AG09319 (cell line): ENCODE data around the gene USP16.

Experiments
- DNase-seq: peaks from one replicate; pipeline ENCODE4 v3.0.0-alpha.2; 2010; ENCODE audit warnings: low read depth; ENCODE audit errors: extremely low read depth
- TF ChIP-seq, protein P1 (sequence below): IDR thresholded peaks from 2 replicates; pipeline ENCODE4 v1.5.1; 2011; ENCODE audit warnings: low read depth, mild to moderate bottlenecking, inconsistent platforms, low read length, moderate library complexity

USP16 gene

DNA sequence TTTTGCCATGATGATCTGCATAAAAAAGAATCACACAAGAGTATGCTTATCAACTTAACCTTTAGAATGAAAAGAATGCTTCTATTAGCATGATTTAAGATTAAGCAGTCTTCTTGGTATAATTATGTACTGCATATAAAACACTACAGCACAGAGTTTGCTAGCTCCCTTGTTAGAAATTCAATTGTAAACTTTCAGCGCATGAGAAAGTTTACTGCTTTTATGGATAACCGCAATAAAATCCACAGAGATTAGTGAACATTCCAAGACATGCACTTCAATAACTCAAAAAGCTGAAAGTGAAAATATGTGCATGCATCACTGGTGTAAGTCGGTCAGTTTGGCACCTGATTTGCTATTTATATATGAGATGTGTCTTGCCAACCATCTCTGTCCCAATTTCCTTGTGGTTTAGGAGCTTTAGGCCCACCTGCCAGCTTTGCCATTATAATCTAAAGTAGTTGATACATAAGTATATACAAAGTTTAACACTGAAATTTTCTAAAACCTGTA, 32.1 kb downstream of the USP16 start:
- TF ChIP-seq, protein P1, sequence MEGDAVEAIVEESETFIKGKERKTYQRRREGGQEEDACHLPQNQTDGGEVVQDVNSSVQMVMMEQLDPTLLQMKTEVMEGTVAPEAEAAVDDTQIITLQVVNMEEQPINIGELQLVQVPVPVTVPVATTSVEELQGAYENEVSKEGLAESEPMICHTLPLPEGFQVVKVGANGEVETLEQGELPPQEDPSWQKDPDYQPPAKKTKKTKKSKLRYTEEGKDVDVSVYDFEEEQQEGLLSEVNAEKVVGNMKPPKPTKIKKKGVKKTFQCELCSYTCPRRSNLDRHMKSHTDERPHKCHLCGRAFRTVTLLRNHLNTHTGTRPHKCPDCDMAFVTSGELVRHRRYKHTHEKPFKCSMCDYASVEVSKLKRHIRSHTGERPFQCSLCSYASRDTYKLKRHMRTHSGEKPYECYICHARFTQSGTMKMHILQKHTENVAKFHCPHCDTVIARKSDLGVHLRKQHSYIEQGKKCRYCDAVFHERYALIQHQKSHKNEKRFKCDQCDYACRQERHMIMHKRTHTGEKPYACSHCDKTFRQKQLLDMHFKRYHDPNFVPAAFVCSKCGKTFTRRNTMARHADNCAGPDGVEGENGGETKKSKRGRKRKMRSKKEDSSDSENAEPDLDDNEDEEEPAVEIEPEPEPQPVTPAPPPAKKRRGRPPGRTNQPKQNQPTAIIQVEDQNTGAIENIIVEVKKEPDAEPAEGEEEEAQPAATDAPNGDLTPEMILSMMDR: no peak
- no peak for DNase-seq

DNA sequence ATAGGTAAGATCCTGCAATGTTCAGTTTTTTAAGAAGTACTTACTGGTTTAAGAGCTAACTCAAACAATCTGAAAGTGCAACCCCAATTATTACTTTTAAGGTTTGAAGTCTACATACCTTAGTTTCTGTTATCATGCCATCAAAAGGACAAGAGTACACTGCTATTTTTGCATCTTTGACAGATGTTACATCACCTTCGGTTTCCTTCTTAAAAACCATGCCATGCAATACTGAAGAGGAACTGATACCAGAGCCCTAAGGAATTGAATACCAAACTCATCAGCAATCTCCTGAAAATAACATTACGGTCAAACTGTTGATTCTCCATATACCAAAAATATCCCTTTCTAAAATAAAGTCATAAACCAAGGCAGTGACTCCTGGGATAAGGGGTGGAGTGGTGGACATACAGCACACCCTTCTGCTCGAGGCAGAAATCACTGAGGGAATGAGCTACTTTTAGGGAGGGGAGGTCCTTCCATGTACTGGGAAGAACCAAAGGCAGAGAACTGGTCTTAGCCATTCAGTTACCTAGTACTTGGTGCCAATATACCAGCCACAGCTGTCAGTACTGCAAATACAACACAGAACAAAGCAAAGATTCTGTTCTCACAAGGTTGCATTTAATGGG, 40.5 kb downstream of the USP16 start:
- no peak for DNase-seq
- TF ChIP-seq, protein P1: no peak

DNA sequence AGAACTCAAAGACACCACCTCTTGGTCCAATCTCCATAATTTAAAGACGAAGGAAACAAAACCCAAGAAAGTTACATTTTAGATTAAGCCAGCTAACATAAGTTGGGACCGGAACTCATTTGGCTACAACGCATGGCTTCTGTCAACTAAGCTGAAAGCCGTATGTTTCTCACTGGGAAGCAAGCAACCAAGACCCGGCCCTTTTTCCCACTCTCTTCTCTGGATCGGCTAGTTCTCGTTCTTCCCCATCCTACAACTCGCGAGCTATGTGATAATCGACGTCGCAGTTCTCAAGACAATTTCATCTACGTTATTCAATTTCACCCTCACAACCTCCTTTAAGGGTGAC, 48.4 kb downstream of the USP16 start:
- no peak for DNase-seq

DNA sequence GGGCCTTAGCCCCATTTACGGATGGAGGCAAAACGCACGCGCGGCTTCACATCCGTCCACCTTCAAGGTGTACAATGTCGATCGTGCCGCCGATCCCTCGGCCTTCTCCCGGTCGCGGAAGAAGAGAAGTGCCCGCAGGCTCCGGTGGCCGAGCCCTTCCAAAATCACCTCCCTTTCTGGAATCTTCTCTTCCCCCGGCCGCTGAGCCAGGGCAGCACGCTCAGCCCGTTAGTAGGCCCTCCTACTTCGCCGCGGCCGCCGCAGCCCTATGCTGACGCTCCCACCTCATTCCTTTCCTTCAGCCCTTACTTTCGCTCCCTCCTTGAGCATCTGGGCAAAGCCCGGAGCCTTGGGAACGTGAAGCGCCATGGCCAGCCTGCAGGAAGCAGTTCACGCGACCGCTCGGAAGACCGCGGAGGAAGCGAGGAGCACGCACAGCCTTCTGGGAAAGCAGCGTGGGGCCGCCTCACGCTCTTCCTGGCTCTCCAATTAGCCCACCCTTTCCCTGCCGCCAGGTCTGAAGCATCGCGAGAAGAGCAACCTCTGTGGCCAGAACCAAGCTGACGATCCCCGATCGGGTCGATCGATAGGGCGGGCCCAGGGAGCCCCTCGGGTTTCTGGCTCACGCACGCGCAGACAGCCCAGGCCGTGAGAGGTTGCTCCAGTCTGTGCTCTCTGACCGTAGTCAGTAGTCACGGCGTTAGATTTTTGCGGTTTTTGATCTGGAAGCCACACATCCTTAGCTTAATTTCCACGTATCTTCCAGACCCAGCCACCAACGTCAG, 48.9 kb downstream of the USP16 start, which contains the start of gene CCT8:
CCT8 (minus strand) TSS at position 427 of the 785 bp plus-strand sequence; CDS start at position 369, 58 bp downstream.
- peak; percentile 99 for DNase-seq
- TF ChIP-seq, protein P1: no peak

More for the DNA sequence above, 48.4 kb downstream of the USP16 start:
- TF ChIP-seq, protein P1: no peak

DNA sequence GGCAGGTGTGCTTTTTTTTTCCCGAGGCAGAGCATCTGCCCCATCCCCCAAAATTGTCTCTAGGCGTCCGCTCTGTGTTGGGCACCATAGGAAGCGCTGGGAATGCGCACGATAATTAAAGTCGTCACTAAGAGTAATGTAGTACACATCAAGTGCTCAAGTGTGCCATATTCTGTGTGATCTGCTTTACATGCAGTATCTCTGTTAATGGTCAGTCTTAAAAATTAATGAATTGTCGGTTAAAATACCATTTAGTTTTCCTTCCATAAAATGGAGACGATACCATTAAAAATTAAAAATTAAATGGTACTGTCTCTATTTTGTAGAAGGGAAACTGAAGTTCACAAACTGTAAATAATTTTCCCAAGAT, 49.5 kb downstream of the USP16 start:
- TF ChIP-seq, protein P1: no peak
- no peak for DNase-seq

DNA sequence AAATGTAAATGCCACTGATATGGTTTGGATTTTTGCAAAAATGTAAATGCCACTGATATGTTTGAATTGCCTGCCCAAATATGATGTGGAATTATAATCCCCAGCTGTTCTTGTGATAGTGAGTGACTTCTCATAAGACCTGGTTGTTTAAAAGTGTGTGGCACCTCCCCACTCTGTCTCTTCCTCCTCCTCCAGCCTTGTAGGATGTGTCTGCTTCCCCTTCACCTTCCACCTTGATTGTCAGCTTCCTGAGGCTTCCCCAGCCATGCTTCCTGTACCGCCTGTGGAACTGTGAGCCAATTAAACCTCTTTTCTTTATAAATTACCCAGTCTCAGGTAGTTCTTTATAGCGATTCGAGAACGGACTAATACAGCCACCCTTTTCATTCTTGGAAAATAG, 50.3 kb downstream of the USP16 start:
- TF ChIP-seq, protein P1: no peak
- DNase-seq: no peak
